ENCODE results near the gene PHC2.
"Not testable (repeated sequence)": the region's sequence is repeated elsewhere in the genome, so short reads cannot be mapped to it uniquely, and the experiment has no call there.

Gene PHC2

DNA sequence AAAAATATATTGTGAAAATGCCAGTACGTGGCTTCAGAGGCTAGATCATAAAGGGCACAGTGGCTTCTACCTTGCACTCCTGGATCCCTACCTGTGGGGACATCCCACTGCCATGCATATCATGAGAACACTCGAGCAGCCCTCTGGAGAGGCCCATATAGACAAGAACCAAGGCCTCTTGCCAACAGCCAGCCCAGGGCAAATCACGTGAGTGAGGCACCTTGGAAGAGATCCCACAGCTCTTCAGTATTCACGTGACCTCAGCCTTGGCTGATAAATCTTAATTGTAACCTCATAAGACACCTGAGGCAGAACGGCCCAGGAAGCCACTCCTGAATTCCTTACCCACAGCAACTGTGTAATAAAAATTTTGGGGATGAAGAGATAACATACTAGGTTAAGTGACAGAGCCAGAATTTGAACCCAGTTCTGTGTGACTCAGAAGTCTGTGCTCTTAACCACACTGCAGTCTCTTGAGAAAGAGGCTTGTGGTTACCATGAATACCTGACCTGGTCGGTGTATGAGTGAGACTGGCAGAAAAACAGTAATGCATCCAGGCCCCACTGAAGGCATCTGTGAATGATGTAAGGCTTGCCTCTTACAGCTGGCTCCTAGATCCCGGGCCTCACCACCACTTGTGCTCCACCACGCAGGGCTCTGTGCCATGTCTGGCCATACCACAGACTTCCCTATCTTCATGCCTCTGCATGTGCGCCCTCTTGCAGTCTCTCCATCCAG lies 103.1 kb downstream of the PHC2 start:
- DNase-seq: no peak

DNA sequence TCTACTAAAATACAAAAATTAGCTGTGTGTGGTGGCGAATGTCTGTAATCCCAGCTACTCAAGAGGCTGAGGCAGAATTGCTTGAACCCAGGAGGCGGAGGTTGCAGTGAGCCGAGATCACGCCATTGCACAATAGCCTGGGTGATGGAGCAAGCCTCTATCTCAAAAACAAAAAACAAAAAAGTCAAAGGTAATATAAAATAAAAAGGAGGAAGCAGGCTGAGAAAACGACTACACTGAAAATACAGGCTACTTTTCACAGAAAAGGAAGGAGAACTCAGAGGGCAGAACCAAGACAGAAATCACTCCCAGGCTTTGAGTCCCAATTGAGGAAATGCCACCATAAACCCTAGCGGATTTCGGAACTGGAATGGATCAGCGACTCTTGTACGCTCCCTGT lies 104.1 kb downstream of the PHC2 start:
- DNase-seq: peak; percentile 56 to 62

DNA sequence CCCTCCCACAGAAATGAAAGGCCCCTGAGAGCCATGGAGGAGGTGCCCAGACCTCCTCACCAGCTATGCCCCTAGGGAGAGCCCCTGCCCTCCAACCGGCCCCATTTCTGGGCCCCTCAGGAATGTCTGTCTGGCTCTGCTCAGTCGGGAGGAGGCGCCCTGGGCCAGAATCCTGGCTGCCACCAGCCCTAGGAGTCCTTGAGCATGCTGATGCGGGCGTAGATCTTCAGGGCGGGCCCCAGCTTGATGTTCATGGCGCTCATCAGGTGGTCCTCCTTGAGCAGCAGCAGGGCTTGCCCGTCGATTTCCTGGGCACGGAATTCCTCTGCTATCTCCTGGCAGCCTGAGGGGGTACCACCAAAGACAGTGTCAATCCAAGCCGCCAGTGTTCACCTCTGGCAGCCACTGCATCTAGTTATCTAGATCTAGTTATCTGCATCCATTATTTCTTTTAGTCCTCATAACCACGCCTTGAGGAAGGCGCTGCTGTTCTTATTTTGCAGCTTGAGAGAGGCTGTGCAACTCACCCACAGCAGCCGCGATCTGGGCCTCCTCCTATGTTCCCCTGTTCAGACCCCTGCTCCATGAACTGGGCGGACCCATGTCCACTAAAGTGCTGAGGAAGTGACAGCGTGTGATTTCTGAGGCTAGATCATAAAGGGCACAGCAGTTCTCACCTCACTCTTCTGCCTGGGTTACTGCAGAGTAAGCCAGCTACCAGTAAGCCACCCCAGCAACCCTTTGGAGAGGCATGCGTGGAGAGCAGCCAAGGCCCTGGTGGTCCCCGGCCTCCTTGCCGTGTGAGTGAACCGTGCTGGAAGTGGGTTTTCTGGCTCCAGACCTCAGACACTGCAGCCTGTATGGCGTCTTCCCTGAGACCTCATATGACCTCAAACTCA lies 106.0 kb downstream of the PHC2 start:
- no peak for DNase-seq

DNA sequence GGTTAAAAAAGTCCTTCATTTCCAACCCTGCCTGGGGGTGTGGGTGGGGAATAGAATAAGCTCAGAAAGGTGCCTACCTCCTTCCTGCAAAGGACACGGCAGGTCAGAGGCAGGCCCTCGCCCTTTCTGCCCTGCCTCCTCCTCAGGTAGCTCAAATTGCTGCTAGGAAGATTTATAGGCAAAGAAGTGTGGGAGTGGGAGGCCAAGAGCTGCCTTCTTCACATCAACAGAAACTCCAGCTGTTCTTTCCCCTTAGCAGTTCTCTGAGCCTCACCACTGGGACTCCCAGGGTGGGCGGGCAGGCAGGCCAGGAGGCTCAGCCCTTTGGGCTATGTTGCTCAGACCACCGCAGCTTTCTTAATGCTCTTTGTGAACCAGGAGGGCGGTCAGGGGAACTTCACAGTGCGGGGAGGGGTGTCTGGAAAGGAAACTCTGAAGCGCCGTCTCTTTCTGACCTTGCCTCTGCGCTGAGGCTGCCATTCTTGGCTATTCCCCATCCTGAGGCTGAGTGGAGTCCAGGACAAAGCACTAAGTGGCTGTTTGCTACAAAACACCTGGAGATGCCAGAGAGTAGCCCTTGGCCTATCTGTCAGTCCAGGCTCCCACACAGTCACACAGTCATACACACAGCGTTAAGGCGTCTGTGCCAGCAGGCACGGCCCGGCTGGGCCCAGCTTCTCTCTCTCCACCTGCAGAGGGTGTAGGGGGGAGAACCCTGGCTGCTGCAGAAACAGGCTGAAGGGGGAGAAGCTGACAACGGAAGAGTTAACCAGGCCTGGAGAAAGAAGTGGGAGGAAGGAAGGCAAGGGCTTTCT lies 107.0 kb downstream of the PHC2 start:
- no peak for DNase-seq

DNA sequence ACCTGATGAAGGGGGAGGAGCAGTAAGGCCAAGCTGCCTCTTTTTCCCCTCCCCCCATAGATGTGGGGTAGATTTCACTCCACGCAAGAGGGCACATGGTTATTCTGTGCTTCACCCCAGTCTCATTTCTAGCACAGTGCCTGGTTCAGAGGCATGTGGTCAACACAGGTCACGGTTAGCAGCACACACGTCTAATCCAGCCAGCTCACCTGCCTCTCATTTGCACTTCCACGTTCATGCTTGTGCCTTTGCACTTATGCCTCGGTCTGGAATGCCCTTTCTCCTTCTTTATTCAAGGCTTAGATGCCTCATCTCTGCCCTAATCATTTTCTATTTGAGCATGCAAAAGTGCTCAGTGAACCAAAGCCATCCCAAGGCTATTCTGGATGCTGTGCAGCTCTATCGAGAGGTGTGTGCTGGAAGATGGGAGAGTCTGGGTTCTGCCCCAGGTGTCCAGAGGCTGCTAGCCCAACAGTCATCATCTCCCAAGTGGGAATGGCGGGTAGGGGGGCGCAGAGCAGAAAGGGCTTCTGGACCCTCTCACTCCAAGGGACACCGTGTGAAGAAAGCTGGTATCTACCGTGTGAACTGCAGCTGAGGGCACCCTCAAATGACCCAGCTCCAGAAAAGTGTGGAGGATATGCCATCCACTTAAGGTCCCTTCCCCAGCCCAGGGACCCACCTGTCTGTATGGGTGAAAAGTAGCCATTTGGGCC lies 107.9 kb downstream of the PHC2 start:
- DNase-seq: no peak

DNA sequence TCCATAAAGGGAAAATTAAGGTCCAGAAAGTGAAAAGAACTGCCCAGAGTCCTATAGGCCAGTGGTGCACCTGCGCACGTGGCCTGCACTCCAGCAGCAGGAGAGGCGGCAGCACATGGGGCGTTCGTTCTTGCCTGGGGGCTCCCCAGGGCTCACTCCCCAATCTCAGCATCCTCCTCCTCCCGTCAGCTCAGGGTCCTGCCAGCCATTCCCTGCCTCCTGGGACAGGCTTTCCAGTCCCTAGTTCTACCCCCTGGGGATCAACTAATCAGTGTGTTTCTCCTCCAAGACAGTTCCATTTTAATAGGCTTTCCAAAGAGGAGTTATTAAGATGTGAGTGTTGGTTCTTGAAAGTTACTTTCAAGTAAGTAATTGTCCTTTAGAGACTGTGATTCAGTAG lies 108.8 kb downstream of the PHC2 start:
- DNase-seq: no peak

DNA sequence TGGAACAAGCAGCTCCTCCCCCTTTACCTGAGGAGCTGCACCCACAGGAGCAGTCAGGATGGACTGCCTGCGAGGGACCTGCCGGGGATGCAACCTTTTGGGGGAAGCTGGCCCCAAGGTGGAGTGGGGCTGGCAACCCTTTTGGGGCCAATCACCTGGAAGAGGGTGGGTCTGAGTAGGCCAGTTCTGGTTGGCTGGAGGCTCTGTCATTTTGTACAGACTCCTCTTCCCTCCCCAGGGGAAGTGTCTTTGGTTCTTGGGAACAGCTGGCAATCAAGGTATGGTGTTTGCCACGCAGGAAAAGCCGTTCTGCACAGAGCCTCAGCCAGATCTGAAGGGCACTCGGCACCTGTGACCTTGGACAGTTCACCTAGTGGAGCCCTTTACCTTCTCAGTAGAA lies 109.7 kb downstream of the PHC2 start:
- no peak for DNase-seq

DNA sequence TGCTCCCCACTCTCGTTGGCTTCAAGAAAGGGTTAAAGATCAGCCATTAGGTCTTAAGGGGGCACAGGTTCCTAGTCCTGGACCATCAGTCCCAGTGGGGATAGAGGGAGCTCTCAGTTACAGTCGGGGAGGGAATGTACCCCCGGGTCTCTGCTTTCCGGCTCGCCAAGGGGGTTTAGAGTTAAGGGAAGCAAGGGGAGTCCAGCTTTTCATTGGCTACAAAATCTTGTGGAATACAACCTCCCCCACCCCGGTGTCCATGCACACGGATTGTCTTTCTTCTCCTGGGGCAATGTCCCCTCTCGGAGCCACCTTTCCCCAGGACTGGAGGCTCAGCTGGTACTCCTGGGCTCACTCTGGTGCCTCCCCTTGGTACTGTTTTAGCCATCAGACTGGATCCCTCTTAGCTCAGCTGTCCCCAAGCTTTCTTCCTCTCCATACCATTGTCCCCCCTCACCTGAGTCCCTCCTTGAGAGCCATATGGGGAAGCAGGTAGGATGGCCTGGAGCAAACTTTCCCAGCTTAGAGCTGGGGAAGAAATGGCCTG lies 110.2 kb downstream of the PHC2 start, which contains the start of gene A3GALT2:
A3GALT2 (minus strand) TSS at position 480 of the 547 bp plus-strand sequence; CDS start at position 480, 0 bp downstream.
- DNase-seq: no peak

DNA sequence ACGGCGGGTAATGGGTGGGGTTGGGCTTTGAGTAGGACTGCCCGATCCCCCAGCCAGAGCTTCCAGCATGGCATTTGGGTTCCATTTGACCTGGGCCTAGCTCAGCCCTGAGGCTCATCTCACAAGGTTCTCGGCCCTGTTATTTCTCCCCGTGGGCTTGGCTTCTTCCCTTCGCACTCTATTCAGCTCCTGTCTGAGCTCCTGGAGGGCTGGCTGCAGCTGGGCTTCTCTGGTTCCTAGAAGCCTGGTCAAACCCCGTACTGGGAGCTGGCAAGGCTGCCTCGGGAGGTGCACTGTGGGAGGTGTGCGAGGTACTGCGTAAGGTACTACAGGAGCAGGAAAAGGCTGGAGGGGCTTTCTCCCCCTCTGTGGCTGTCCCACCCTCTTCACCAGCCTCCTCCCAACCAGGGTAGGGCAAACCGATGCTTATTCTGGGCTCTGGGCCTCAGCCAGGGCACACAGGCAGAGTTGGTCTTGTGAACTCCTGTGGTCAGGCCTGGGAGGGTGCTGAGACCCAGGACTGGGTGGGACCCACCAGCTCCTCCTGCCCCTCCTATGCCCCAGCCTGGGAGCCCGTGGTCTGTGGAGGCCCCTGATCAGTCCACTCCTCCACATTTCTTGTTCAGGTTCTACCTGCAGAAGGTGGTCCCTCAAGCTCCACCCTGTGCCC lies 110.8 kb downstream of the PHC2 start:
- no peak for DNase-seq

DNA sequence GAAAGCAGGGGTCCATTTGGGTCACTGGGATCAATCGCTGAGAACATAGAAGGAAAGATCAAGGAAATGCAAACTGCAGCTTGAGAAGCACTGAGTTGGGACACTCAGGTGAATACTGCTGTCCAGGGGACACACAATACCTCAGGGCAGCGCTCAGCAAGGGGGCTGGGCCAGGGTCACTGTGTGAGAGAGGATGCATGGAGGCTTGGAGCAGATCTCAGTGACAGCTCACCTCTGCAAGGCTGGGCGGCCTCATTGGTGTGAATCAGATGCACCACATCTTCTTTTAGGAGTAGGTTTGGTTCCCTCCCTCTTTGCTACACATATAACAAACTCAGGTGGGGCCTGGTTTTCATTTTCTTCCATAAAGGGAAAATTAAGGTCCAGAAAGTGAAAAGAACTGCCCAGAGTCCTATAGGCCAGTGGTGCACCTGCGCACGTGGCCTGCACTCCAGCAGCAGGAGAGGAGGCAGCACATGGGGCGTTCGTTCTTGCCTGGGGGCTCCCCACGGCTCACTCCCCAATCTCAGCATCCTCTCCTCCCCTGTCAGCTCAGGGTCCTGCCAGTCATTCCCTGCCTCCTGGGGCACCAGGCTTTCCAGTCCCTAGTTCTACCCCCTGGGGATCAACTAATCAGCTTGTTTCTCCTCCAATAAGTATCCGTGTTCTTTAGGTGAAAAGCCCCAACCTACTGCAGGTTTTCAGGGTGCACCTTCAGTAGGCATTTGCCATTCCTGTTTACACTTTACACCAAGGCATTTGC lies 111.5 kb downstream of the PHC2 start:
- no peak for DNase-seq

DNA sequence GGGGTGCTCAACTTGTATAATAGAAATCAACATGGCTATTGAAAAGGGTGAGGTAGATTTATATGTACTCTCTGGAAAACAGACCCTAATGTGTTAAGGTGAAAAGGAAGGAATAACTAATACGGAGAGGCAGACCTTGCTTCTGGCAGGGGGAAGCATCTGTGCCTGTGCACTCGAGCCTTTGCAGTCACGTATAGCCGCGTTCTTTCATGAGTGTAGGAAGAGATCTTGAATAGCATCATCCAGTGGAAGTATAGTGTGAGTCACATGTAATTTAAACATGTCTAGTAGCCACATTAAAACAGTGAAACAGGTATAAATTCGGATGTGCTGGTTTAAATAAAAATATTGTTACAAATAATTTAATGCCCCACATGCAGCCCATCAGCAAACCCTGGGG lies 112.9 kb downstream of the PHC2 start:
- no peak for DNase-seq

DNA sequence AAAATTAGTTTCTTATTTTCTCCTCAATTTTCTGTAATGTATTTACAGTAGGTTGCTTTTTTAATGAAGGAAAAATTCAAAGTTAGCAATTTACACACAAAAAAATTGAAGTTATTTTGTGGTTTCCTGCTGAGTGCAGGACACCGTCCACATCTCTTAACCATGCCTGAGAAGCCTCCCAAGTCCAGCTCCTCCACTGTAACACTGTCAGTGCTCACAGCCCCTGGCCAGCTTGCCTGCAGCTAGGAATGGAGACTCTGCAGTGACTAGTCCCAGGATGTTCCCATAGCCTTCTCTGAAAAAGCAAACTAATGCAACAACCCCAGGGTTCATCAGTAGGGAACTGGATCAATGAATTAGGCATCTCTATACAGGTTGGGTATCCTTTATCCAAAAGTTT lies 113.5 kb downstream of the PHC2 start:
- no peak for DNase-seq

DNA sequence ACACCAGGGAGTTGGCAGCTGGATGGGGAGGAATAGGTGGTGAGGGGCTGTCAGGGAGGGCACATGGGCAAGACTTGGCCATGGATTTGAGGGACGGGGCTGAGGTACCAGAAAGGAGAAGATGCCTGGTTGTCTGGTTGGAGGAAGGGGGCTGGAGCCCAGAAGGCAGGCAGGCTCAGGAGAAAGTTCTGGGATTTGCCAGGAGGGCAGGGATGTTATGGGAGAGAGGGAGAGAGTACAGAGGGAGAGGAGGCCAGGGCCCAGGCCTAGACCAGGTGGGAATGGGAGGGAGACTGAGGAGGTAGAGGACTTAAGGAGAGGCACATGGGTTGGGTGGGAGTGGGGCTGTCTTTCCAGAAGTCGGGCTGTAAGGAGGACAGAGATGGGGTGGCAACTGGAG lies 114.3 kb downstream of the PHC2 start:
- no peak for DNase-seq

DNA sequence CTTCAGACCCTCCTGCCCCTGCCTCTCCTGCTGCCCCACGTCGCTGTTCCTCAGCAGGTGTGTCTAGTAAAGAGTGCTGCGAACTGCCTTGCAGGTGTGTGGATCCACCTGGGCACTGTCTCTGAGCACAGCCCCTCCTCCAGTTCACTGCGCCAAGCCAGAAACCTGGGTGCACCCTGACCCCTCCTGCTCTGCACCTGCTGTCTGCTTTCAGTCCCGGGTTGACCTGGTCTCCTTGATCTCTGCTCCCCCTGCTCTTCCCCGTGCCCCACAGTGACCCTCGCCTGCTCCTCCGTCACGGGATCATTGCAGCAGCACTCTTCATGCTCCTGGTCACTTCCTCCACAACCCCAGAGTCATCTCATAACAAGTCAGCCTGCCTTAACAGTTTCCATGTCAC lies 116.5 kb downstream of the PHC2 start:
- no peak for DNase-seq

DNA sequence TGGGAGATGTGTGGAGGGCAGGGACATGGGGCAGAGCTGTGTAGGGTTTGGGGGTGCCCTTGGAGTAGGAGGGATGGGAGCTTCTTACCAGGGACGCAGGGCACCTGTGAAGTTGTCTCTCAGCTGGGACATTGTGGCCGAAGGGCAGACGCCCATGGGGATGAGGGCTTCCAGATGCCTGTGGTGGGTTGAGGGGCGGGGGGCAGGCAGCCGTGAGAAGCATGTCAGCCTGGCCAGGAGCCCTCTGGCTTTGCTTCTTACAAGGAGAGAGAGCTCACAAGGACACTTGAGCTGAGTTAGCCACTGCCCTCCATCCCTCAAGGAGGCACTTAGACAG lies 118.5 kb downstream of the PHC2 start:
- DNase-seq: no peak

DNA sequence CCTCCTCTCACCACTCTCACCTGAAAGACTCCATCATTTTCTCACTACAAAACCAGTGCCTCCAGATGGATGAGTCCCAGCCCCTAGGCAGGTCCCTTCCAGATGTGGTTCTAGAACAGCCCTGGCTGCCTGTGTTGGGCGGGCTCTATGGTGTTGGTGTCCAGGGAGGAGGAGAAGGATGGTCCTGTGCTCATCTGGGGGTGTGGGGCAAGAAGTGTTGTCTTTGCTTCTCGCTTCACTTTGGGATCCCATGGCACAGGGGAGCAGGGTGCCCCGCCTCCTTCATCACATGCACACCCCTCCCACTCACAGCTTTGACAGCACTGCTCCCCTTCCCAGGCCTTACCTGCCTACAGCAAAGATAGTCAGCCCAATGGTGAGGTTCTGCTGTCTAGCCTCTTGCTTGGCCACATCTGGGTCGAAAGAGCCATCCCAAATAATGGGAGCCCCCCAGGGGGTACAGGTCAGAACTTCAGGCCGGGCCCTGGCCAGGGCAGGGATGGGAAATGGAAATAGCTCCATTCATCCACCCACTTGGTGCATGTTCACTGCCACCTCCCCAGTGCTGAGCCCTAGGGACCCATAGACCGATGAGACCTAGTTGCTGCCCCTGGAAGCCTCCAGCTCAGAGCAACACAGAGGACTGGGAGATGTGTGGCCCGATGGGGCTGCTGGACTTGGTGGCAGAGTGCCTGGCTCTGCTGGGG lies 119.0 kb downstream of the PHC2 start:
- DNase-seq: no peak

DNA sequence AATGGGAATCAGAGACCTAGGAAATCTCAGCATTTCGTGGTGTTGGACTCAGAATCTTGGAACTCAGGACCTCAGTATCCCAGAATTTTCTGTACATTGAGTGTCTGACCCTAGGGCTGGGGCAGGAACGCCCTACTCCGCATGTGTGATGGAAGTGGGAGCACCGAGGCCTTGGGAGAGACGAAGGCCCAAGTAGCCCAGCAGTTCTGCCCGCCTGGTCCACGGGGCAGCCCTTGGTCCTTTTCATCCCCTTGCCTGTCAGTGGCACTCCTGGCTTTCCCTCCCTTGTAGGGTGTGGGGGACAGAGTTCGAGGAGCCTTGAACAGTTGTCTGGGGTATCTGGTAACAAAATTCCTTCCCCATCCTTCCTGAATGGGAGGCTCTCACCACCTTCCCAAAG lies 120.2 kb downstream of the PHC2 start:
- no peak for DNase-seq

DNA sequence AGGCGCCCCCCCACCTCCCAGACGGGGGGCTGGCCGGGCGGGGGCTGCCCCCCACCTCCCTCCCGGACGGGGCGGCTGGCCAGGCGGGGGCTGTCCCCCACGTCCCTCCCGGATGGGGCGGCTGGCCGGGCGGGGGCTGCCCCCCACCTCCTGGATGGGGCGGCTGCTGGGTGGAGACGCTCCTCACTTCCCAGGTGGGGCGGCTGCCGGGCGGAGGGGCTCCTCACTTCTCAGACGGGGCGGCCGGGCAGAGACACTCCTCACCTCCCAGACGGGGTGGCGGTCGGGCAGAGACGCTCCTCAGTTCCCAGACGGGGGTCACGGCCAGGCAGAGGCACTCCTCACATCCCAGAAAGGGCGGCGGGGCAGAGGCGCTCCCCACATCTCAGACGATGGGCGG lies 121.5 kb downstream of the PHC2 start:
- DNase-seq: not testable (repeated sequence)

DNA sequence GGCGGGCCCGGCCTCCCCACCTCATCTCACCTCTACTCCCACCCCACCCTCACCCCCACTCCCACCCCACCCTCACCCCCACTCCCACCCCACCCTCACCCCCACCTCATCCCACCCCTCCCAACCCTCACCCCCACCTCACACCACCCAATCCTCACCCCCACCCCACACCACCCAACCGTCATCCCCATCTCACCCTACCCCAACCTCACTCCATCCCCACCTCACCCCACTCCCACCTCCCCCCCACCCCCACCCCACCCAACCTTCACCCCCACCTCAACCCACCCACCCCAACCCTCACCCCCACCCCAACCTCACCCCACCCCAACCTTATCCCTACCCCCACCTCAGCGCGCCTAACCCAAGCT lies 123.4 kb downstream of the PHC2 start:
- DNase-seq: no peak
